Kidney (tissue), 14 donors: Measurements from ENCODE around the gene CATSPERD. TPM values are rescaled to one million over a fixed set of nuclear protein-coding genes. Genes with fewer than 3 reads are reported as not detected.
A peak's percentile ranks its signal among the peaks of the same experiment; 100 is the strongest.

Source experiments
- DNase-seq, 5 donors: peaks; one replicate each; pipeline ENCODE4 v3.0.0-alpha.2; 2013 to 2020
- FAIRE-seq: peaks from 2 replicates; lab custom pipeline; 2012; peaks lifted over from hg19 to GRCh38; lab: Jason Lieb, UNC
- H3K27ac ChIP-seq, 2 donors: one replicate each; pipeline ENCODE4 v1.7.0; 2013; ENCODE audit warnings: low read depth in 2 of 2, low read length in 2 of 2, inconsistent platforms in 1 of 2
- H3K27me3 ChIP-seq: one replicate; pipeline ENCODE4 v1.7.1; 2013; ENCODE audit warnings: low read length, inconsistent platforms; ENCODE audit not compliant: control insufficient read depth, insufficient read depth
- H3K36me3 ChIP-seq, 3 donors: one replicate each; pipeline versions ENCODE4 v1.7.0 to v1.7.1; 2013; ENCODE audit warnings: low read length in 3 of 3, control low read depth in 1 of 3, inconsistent platforms in 1 of 3; ENCODE audit not compliant: insufficient read depth in 3 of 3, control insufficient read depth in 2 of 3
- H3K4me1 ChIP-seq, 3 donors: one replicate each; pipeline versions ENCODE4 v1.7.0 to v1.7.1; 2013; ENCODE audit warnings: low read length in 3 of 3, inconsistent platforms in 1 of 3, low read depth in 1 of 3; ENCODE audit not compliant: control insufficient read depth in 2 of 3, insufficient read depth in 2 of 3
- H3K4me3 ChIP-seq, 3 donors: one replicate each; pipeline versions ENCODE4 v1.7.0 to v1.8.1; 2013; ENCODE audit warnings: low read length in 3 of 3, control low read depth in 1 of 3, inconsistent platforms in 1 of 3
- H3K9ac ChIP-seq, 3 donors: one replicate each; pipeline versions ENCODE4 v1.7.0 to v1.7.1; 2013; ENCODE audit warnings: low read length in 3 of 3, control low read depth in 1 of 3, inconsistent platforms in 1 of 3
- H3K9me3 ChIP-seq, 3 donors: one replicate each; pipeline versions ENCODE4 v1.7.0 to v1.7.1; 2013; ENCODE audit warnings: low read length in 3 of 3, control low read depth in 1 of 3, inconsistent platforms in 1 of 3; ENCODE audit not compliant: control insufficient read depth in 2 of 3, insufficient read depth in 1 of 3
- CTCF ChIP-seq: IDR thresholded peaks from 3 replicates; pipeline ENCODE4 v1.5.1; 2012; ENCODE audit warnings: mild to moderate bottlenecking, moderate library complexity, borderline replicate concordance; ENCODE audit not compliant: insufficient read depth; ENCODE audit errors: extremely low read depth
- intact Hi-C: fragments of 100-400 bp; cut with DNase I; formaldehyde crosslinking; loops from one replicate; pipeline ENCODE4 v1.11.1; 2022
- polyA plus RNA-seq: library from polyadenylated mRNA; stranded (reverse); fragments of 350-450 nt; fragmentation: Illumina TruSeq; extraction: RNeasy Lipid Tissue Mini Kit (QIAGEN cat#74804); gene quantifications from one replicate; pipeline ENCODE4 v1.2.3, GENCODE V29; 2014; ENCODE audit warnings: low read depth, low replicate concordance; ENCODE audit not compliant: insufficient read depth
- total RNA-seq: library from RNA; stranded (reverse); fragmentation: NEBNext Ultra II Directional; extraction: Animal tissue kit (Norgen Biotek cat#: 25700); gene quantifications from one replicate; pipeline ENCODE4 v1.2.1, GENCODE V29; 2021
- donor health status: control.
- donor health status: control.
- donor health status: control.
- donor health status: control.
- donor health status: control.
- donor health status: DM: yes; HTN: yes; CAD: no.
- donor health status: Normal renal cell carcinoma (clear cell type).

Gene CATSPERD
- total and polyA plus RNA-seq, 2 donors from 2014 or later = not detected

- peaks cover 0 to 14% (median 4%) of the 10 kb centered on the region in 3 donors for H3K4me1 ChIP-seq
- peak; percentile 93 for TF ChIP-seq CTCF
- intact Hi-C loops = no loop called here
- H3K9ac ChIP-seq = peak within 1 kb of the TSS; percentile 35 to 86 (median 67)
- H3K36me3 ChIP-seq = peaks cover 2 to 19% (median 9%) of the 10 kb centered on the region in 3 donors
- peak within 1 kb of the TSS; percentile 66 to 89 for H3K27ac ChIP-seq
- FAIRE-seq (no peak), DNase-seq (peak; percentile 98 to 99 (median 99))
- H3K4me3 ChIP-seq = peak within 1 kb of the TSS; percentile 53 to 83 (median 76)
- H3K27me3 ChIP-seq = no peaks in the 10 kb centered on the region
- H3K9me3 ChIP-seq = no peaks in the 10 kb centered on the region
Measured at GRCh38 chr19:5690125-5690954, 30.1 kb upstream of the CATSPERD start, which contains the start of gene RPL36. TSS of gene RPL36 (plus strand) at chr19:5690295. CDS start at chr19:5690508, 213 bp downstream.

GRCh38 chr19:5690955-5691821 is 29.2 kb upstream of the CATSPERD start:
- peak overlapping the region; percentile 66 to 71 for H3K27ac ChIP-seq
- peak overlapping the region; percentile 35 to 86 (median 67) for H3K9ac ChIP-seq
- no peaks in the 10 kb centered on the region for H3K9me3 ChIP-seq
- no peak for TF ChIP-seq CTCF
- peaks cover 0 to 14% (median 4%) of the 10 kb centered on the region in 3 donors for H3K4me1 ChIP-seq
- peaks cover 2 to 19% (median 9%) of the 10 kb centered on the region in 3 donors for H3K36me3 ChIP-seq
- no peaks in the 10 kb centered on the region for H3K27me3 ChIP-seq
- DNase-seq (peak in 3 of 5 donors; percentile 34 to 91 (median 66)), FAIRE-seq (no peak)
- H3K4me3 ChIP-seq = peak overlapping the region; percentile 53 to 83 (median 76)
- intact Hi-C loops = no loop called here

- Histone ChIP-seq H3K4me1 (peaks cover 0 to 14% (median 4%) of the 10 kb centered on the region in 3 donors), H3K4me3 (peak overlapping the region in 1 of 3 donors; percentile 83), H3K36me3 (peaks cover 2 to 27% (median 9%) of the 10 kb centered on the region in 3 donors), H3K27me3 (no peaks in the 10 kb centered on the region), H3K27ac (peak overlapping the region in 1 of 2 donors; percentile 32), H3K9ac (peak overlapping the region in 1 of 3 donors; percentile 86), H3K9me3 (no peaks in the 10 kb centered on the region)
- FAIRE-seq (no peak), DNase-seq (peak in 1 of 5 donors; percentile 83)
- intact Hi-C loops = no loop called here
- TF ChIP-seq CTCF = no peak
Measured at GRCh38 chr19:5691822-5692722, 28.4 kb upstream of the CATSPERD start.
